Fibroblast of pulmonary artery (primary cell): ENCODE results near the gene MYRFL.
A peak's percentile ranks its signal among the peaks of the same experiment; 100 is the strongest.

Source experiments
- DNase-seq: peaks from one replicate; pipeline ENCODE4 v3.0.0-alpha.2; 2010; ENCODE audit warnings: low read depth
- H3K4me3 ChIP-seq: replicated peaks from 2 replicates; pipeline ENCODE4 v1.5.1; 2011; ENCODE audit warnings: low read depth, mild to moderate bottlenecking, control low read depth, low read length, moderate library complexity
- CTCF ChIP-seq: IDR thresholded peaks from 2 replicates; pipeline ENCODE4 v1.5.1; 2011; ENCODE audit warnings: mild to moderate bottlenecking, control low read depth, low read length, inconsistent platforms; ENCODE audit errors: missing control alignments

MYRFL gene

GRCh38 chr12:70007687-70008086, 182.7 kb downstream of the MYRFL start:
- peak; percentile 49 for DNase-seq
- H3K4me3 ChIP-seq = no peak overlapping the region
- TF ChIP-seq CTCF = no peak
